Activated CD4-positive, alpha-beta T cell treated with anti-CD3 and anti-CD28 coated beads, Interleukin-2, amount 10 ng/mL, durations not matched to agents 7 days and 5 days (primary cell): Measurements from ENCODE around the gene VSNL1. TPM values are rescaled to one million over a fixed set of nuclear protein-coding genes. Genes with fewer than 3 reads are reported as not detected.

Source experiments
- CTCF ChIA-PET: fragments of 350-600 bp; sonication (Branson Sonifier 250); formaldehyde crosslinking; loops from one replicate; lab custom pipeline; 2021; ENCODE audit warnings: antibody characterized with exemption; lab: Charles Lee
- POLR2A ChIA-PET: fragments of 350-600 bp; sonication (Branson Sonifier 250); formaldehyde crosslinking; loops from one replicate; lab custom pipeline; 2021; ENCODE audit warnings: antibody characterized with exemption; lab: Charles Lee
- DNase-seq: peaks from one replicate; pipeline ENCODE4 v3.0.0-alpha.2; 2020
- H3K27ac Mint-ChIP-seq: one replicate; pipeline ENCODE4 v1.8.0; 2021; ENCODE audit warnings: mild to moderate bottlenecking, moderate library complexity, mixed read lengths
- H3K27me3 Mint-ChIP-seq: one replicate; pipeline ENCODE4 v1.8.0; 2021; ENCODE audit warnings: mixed read lengths
- H3K36me3 Mint-ChIP-seq: one replicate; pipeline ENCODE4 v1.8.0; 2021; ENCODE audit warnings: low read depth, mixed read lengths
- H3K4me1 Mint-ChIP-seq: one replicate; pipeline ENCODE4 v1.8.0; 2021; ENCODE audit warnings: mixed read lengths
- H3K4me3 Mint-ChIP-seq: one replicate; pipeline ENCODE4 v1.8.0; 2021; ENCODE audit warnings: mild to moderate bottlenecking, moderate library complexity, mixed read lengths
- H3K9me3 Mint-ChIP-seq: one replicate; pipeline ENCODE4 v1.8.0; 2021; ENCODE audit warnings: mixed read lengths
- total RNA-seq, 2 experiments: library from RNA; stranded (reverse); gene quantifications; one replicate each; pipeline ENCODE4 v1.2.3, GENCODE V29; 2021

The VSNL1 gene
- total RNA-seq, 2 experiments from 2014 or later: not detected

DNA sequence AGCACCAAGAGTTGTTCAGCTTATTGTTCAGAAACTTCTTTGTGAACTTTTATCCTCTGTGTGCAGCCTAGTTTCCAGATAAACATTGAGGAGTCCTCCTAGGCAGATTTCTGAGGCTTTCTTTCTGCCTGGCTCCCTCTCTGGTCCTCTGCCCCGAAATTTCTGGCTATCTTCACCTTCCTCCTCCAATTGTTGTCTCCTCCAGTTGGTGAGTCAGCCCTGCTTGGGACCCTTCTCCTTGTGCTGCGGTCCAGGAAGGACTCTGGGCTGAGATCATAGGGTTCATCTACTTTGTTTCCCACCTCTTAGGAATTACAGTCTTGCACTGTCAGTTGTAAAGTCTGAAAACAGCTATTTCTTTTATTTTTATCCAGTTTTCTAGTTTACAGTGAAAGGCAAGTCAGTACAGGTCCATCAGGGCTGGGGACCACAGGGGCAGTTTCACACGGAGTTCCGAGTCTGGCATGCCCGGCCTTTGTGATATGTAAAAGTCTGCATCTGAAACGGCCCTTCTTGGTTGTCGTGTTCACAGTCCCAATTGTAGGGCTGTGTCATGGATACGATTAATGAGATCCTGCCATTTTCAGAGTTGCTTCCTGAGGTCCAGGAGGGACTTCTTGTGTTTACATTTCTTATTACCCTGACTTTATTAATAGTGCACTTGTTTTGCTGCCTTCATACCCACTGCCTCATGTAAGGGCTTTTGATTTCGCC is 112.3 kb downstream of the VSNL1 start:
- no peaks in the 10 kb centered on the region for H3K9me3 Mint-ChIP-seq
- POLR2A ChIA-PET: interaction anchor here (0.6 kb wide), 1 partner anchor 113 kb away, joined by 3 read pairs; no protein-coding TSS in a partner anchor
- no peaks in the 10 kb centered on the region for H3K4me1 Mint-ChIP-seq

DNA sequence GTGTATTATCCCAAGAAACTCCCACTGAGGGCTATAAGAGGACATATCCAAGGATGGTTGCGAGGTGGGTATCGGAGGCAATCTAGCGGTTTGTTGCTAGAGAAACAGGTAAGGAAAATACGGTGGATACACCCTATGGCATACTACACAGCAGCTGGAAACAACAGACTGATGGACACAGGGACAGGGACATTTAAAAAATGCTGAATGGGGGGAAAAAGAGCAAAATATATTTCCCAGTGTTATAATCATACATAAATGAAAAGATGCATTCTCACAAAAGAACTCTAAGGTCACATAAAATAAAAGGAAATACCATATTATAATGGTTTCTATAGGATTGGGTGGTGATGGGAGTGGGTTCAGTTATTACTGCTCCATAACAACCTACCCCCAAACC is 117.3 kb downstream of the VSNL1 start:
- POLR2A ChIA-PET: no interaction called here
- CTCF ChIA-PET: no interaction called here
- Mint-ChIP-seq H3K36me3 (peaks cover 10% of the 10 kb centered on the region), H3K4me1 (peaks cover 19% of the 10 kb centered on the region), H3K9me3 (no peaks in the 10 kb centered on the region), H3K4me3 (no peak overlapping the region), H3K27ac (no peak overlapping the region), H3K27me3 (no peaks in the 10 kb centered on the region)
- no peak for DNase-seq

More for the DNA sequence above, 112.3 kb downstream of the VSNL1 start:
- H3K4me3 Mint-ChIP-seq: no peak overlapping the region
- no peak overlapping the region for H3K27ac Mint-ChIP-seq
- no peaks in the 10 kb centered on the region for H3K27me3 Mint-ChIP-seq
- no peak for DNase-seq
- CTCF ChIA-PET: interaction anchor here (0.8 to 1.1 kb wide), 2 partner anchors 12 to 18 kb away, joined by 3 to 4 read pairs; no protein-coding TSS in a partner anchor
- H3K36me3 Mint-ChIP-seq: no peaks in the 10 kb centered on the region

GRCh38 chr2:17658251-17658843 is 117.9 kb downstream of the VSNL1 start:
- DNase-seq: no peak
- H3K27ac Mint-ChIP-seq: no peak overlapping the region
- no peaks in the 10 kb centered on the region for H3K27me3 Mint-ChIP-seq
- ChIA-PET CTCF (interaction anchor here (0.7 kb wide), 1 partner anchor 13 kb away, joined by 3 read pairs; no protein-coding TSS in a partner anchor), POLR2A (no interaction called here)
- H3K36me3 Mint-ChIP-seq: peaks cover 12% of the 10 kb centered on the region
- no peak overlapping the region for H3K4me3 Mint-ChIP-seq
- H3K9me3 Mint-ChIP-seq: no peaks in the 10 kb centered on the region
- H3K4me1 Mint-ChIP-seq: peaks cover 19% of the 10 kb centered on the region

DNA sequence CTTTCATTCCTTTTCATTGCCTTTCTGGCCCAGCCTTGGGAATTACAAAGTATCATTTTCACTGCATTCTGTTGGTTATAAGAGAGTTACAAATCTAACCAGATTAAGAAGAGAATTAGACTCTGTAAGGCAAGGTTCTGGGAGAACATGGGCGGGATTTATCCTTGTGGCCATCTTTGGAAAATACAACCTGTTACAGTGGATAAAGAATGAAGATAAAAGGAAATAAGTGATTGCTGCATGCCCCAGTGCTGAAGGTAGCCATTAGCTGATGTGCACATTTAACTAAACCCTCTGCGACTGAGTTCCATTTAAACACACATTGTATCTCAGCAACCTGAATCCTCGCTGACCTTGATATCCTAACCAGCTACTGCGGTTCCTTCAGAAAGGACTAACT is 119.7 kb downstream of the VSNL1 start:
- H3K36me3 Mint-ChIP-seq: peaks cover 16% of the 10 kb centered on the region
- H3K4me3 Mint-ChIP-seq: no peak overlapping the region
- H3K27ac Mint-ChIP-seq: no peak overlapping the region
- H3K27me3 Mint-ChIP-seq: no peaks in the 10 kb centered on the region
- DNase-seq: no peak
- H3K4me1 Mint-ChIP-seq: peaks cover 19% of the 10 kb centered on the region
- H3K9me3 Mint-ChIP-seq: no peaks in the 10 kb centered on the region
- POLR2A ChIA-PET: no interaction called here
- CTCF ChIA-PET: interaction anchor here (1.8 to 3.1 kb wide), 2 partner anchors 12 to 14 kb away, joined by 7 to 20 read pairs; no protein-coding TSS in a partner anchor

DNA sequence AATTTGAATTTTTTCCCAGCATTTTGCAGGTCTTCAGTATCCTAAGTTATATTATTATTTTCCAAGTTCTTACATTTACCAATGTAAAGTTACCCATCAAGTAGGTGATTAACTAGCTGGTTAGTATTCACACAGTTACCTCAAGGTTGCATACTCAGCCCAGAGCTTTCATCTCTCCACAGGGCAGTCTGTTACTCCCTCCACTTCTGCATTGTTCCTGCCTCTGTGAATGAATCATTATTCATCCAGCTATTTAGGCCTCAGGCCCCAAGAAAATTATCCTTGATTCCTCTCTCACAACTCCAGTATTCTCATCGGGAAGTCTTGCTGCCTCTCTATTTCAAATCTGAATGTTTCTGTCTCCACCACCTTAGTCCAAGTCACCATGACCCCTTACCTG is 121.0 kb downstream of the VSNL1 start:
- no peak overlapping the region for H3K27ac Mint-ChIP-seq
- no peaks in the 10 kb centered on the region for H3K9me3 Mint-ChIP-seq
- H3K36me3 Mint-ChIP-seq: peaks cover 21% of the 10 kb centered on the region
- ChIA-PET POLR2A (no interaction called here), CTCF (interaction anchor here (1.8 to 3.1 kb wide), 2 partner anchors 11 to 16 kb away, joined by 7 to 20 read pairs; no protein-coding TSS in a partner anchor)
- DNase-seq: no peak
- no peaks in the 10 kb centered on the region for H3K27me3 Mint-ChIP-seq
- no peak overlapping the region for H3K4me3 Mint-ChIP-seq
- peaks cover 19% of the 10 kb centered on the region for H3K4me1 Mint-ChIP-seq

DNA sequence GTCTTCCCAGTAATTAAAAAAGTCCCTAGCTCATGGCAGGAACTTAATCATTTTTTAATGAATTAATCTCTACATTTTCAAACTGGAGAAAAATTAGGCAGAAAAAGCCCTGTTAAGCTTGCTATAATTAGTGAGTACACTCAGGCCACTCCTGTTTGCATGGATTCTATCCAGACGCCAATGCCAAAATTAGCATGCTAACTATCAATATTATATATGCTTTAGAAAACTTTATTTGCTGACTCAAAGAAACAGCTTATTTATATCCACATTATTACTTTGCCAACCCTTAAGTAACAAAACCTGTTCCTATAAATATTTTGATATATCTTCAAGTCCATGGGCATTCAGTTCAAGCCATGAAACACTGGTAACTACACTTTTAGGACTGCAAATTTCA is 122.2 kb downstream of the VSNL1 start:
- CTCF ChIA-PET: interaction anchor here (3.1 kb wide), 1 partner anchor 9 kb away, joined by 20 read pairs; no protein-coding TSS in a partner anchor
- no peak overlapping the region for H3K4me3 Mint-ChIP-seq
- peaks cover 19% of the 10 kb centered on the region for H3K4me1 Mint-ChIP-seq
- peaks cover 21% of the 10 kb centered on the region for H3K36me3 Mint-ChIP-seq
- no peaks in the 10 kb centered on the region for H3K27me3 Mint-ChIP-seq
- no peak overlapping the region for H3K27ac Mint-ChIP-seq
- no peak for DNase-seq
- POLR2A ChIA-PET: no interaction called here
- no peaks in the 10 kb centered on the region for H3K9me3 Mint-ChIP-seq

DNA sequence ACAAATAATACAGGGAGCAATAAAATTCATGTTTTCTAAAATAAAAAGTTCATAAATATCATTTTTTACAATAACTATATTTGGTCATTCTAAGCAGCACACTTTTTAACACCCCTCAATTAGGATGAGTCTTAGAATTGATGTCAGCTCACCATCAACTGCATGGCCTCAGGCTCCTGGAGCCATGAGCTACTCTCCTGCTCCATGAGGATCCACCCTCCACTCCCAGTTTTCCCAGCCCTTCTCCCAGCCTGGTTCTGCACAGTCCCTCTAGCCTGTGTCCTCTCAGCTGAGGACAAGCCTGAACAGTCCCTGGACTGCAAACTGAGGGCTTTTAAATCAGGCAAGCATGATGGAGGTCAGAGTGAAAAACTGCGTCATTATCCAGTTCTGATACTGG is 124.0 kb downstream of the VSNL1 start:
- Mint-ChIP-seq H3K27ac (no peak overlapping the region), H3K9me3 (no peaks in the 10 kb centered on the region), H3K27me3 (no peaks in the 10 kb centered on the region), H3K4me3 (no peak overlapping the region), H3K36me3 (peaks cover 29% of the 10 kb centered on the region), H3K4me1 (peaks cover 4% of the 10 kb centered on the region)
- ChIA-PET POLR2A (no interaction called here), CTCF (interaction anchor here (1.0 kb wide), 1 partner anchor 9 kb away, joined by 3 read pairs; no protein-coding TSS in a partner anchor)
- DNase-seq: no peak

DNA sequence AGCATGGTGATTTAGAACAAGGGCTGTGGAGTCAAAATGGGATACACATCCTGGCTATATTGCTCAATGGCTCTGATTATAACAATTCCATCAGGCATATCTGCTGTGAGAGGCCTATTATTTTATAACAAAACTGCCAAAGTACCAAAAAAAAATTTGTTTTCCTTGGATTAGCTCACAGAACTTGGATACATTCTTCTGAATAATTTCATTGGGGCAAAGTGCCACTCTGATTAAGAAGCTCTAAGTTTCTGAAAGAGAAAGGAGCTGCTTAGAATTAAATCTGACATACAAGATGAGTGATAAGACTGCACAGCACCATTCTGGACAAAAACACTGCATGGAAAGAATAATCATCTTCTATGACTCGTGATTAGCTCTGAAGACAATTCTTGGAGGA is 127.4 kb downstream of the VSNL1 start:
- ChIA-PET POLR2A (no interaction called here), CTCF (interaction anchor here (1.2 kb wide), 1 partner anchor 32 kb away, joined by 3 read pairs; no protein-coding TSS in a partner anchor)
- Mint-ChIP-seq H3K27me3 (no peaks in the 10 kb centered on the region), H3K27ac (no peak overlapping the region), H3K36me3 (peaks cover 24% of the 10 kb centered on the region), H3K4me1 (no peaks in the 10 kb centered on the region), H3K9me3 (no peaks in the 10 kb centered on the region), H3K4me3 (no peak overlapping the region)
- DNase-seq: no peak

DNA sequence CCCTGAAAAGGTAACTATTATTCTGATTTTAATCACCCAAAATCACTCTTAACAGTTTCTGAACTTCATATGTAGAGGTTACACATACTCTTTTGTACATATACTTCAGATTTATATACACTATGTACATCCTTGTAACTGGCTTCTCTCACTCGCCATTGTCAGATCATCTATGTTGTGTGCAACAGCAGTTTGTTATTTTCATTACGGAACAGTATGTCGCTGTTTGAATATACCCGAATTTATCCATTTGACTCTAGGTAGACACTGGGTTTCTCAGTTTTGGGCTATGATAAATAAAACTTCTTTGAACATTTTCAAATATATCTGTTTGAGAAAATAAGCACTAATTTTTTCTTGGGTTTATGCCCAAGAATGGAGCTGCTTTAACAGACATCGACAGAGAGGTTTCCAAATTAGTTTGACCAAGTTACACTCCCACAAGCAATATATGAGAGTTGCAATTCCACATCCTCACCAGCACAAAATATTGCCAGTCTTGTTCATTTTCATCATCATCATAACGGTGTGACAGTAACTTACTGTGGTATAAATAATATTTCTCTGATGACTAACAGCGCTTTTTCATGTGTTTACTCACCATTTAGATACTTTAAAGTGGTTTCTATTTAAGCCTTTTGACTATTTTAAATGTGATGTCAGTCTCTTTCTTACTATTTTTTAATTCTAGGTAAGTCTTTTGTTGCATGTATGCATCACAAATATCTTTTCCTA is 132.3 kb downstream of the VSNL1 start:
- H3K4me1 Mint-ChIP-seq: no peaks in the 10 kb centered on the region
- peaks cover 30% of the 10 kb centered on the region for H3K36me3 Mint-ChIP-seq
- H3K4me3 Mint-ChIP-seq: no peak overlapping the region
- no peak overlapping the region for H3K27ac Mint-ChIP-seq
- H3K27me3 Mint-ChIP-seq: no peaks in the 10 kb centered on the region
- POLR2A ChIA-PET: no interaction called here
- CTCF ChIA-PET: interaction anchor here (0.7 to 3.1 kb wide), 2 partner anchors 12 to 983 kb away, joined by 4 to 20 read pairs; no protein-coding TSS in a partner anchor
- no peak for DNase-seq
- H3K9me3 Mint-ChIP-seq: no peaks in the 10 kb centered on the region

- POLR2A ChIA-PET: no interaction called here
- no peak for DNase-seq
- Mint-ChIP-seq H3K4me3 (no peak overlapping the region), H3K27me3 (no peaks in the 10 kb centered on the region), H3K27ac (no peak overlapping the region), H3K4me1 (no peaks in the 10 kb centered on the region), H3K9me3 (no peaks in the 10 kb centered on the region), H3K36me3 (peaks cover 24% of the 10 kb centered on the region)
- CTCF ChIA-PET: no interaction called here
Measured at GRCh38 chr2:17674817-17675216, 134.3 kb downstream of the VSNL1 start.

DNA sequence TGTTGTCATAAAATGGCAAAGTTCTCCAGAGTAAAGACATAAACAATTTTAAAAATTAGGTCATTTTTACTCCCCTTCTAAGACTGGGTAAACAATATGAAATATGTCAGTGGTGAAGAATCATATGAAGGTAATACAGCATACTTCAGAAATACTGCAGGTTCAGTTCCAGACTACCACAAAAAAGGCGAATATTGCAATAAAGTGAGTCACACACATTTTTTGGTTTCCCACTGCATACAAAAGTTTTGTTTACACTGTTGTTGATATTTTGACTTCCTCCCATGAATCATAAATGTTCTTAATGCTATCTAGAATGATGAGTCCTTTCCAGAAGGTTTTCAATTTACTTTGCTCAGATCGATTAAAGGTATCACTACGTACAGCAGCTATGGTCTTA is 139.6 kb downstream of the VSNL1 start:
- Mint-ChIP-seq H3K4me1 (no peaks in the 10 kb centered on the region), H3K4me3 (no peak overlapping the region), H3K27me3 (no peaks in the 10 kb centered on the region), H3K36me3 (peaks cover 31% of the 10 kb centered on the region), H3K27ac (no peak overlapping the region), H3K9me3 (no peaks in the 10 kb centered on the region)
- no peak for DNase-seq
- POLR2A ChIA-PET: no interaction called here
- CTCF ChIA-PET: interaction anchor here (1.4 to 1.5 kb wide), 2 partner anchors 10 to 35 kb away, joined by 3 to 6 read pairs; no protein-coding TSS in a partner anchor

- Mint-ChIP-seq H3K27me3 (no peaks in the 10 kb centered on the region), H3K27ac (no peak overlapping the region), H3K36me3 (peaks cover 29% of the 10 kb centered on the region), H3K9me3 (no peaks in the 10 kb centered on the region), H3K4me1 (no peaks in the 10 kb centered on the region), H3K4me3 (no peak overlapping the region)
- CTCF ChIA-PET: no interaction called here
- no peak for DNase-seq
- POLR2A ChIA-PET: no interaction called here
Measured at GRCh38 chr2:17682098-17682857, 141.8 kb downstream of the VSNL1 start.
